GM12864 (cell line): Measurements from ENCODE around the gene SPACA5.
"Not testable (repeated sequence)": the region's sequence is repeated elsewhere in the genome, so short reads cannot be mapped to it uniquely, and the experiment has no call there.

Source experiments
- DNase-seq: peaks from one replicate; pipeline ENCODE4 v3.0.0-alpha.2; 2011; ENCODE audit warnings: low read depth
- H3K4me3 ChIP-seq: 2 replicates; pipeline ENCODE4 v1.5.1; 2011; ENCODE audit warnings: mild to moderate bottlenecking, low read depth, low read length, control low read depth
- TF ChIP-seq, protein P1 (sequence below): IDR thresholded peaks from 2 replicates; pipeline ENCODE4 v1.5.1; 2011; ENCODE audit warnings: low read depth, mild to moderate bottlenecking, moderate library complexity, low read length, control low read depth, inconsistent platforms; ENCODE audit errors: missing control alignments

The SPACA5 gene

DNA sequence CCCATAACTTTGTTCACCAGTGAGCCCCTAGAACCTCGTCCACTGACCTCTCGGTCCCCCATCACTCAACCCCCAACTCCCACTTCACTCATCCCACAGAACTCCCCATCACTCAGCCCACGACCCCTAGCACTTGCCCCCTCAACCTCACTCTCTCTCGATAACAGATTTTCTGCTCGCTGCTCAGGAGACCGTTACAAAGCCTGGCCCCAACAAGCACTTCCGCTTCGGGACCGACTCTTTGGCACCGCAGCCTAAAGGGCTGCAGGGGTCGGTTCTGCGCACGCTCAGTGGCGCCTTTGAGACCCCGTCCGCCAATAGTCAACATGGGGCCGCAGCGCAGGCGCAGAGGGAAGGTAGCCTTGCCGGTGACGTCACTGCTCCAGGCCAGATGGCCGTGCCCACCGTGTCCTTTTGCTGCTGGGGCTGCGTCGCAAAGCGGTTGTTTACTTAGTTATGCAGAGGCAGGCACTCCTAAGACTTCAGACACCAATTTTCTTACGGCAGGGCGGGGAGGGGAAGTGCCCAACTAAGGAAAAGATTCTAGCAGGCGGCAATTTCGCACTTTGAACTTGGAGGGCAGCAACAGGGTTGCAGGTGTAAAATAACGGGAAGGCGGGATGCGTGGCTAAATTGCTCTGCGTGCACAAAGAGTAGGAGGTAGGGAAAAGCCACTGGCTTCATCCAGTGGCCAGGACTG is 2.9 kb upstream of the SPACA5 start, which contains the start of gene ZNF182:
TSS of gene ZNF182 (minus strand) at position 232 of the 700 bp plus-strand sequence. CDS start 1,380 bp downstream, outside the sequence.
- TF ChIP-seq, protein P1, sequence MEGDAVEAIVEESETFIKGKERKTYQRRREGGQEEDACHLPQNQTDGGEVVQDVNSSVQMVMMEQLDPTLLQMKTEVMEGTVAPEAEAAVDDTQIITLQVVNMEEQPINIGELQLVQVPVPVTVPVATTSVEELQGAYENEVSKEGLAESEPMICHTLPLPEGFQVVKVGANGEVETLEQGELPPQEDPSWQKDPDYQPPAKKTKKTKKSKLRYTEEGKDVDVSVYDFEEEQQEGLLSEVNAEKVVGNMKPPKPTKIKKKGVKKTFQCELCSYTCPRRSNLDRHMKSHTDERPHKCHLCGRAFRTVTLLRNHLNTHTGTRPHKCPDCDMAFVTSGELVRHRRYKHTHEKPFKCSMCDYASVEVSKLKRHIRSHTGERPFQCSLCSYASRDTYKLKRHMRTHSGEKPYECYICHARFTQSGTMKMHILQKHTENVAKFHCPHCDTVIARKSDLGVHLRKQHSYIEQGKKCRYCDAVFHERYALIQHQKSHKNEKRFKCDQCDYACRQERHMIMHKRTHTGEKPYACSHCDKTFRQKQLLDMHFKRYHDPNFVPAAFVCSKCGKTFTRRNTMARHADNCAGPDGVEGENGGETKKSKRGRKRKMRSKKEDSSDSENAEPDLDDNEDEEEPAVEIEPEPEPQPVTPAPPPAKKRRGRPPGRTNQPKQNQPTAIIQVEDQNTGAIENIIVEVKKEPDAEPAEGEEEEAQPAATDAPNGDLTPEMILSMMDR = no peak
- DNase-seq = peak; percentile 74
- H3K4me3 ChIP-seq = peak within 1 kb of the TSS; percentile 72

DNA sequence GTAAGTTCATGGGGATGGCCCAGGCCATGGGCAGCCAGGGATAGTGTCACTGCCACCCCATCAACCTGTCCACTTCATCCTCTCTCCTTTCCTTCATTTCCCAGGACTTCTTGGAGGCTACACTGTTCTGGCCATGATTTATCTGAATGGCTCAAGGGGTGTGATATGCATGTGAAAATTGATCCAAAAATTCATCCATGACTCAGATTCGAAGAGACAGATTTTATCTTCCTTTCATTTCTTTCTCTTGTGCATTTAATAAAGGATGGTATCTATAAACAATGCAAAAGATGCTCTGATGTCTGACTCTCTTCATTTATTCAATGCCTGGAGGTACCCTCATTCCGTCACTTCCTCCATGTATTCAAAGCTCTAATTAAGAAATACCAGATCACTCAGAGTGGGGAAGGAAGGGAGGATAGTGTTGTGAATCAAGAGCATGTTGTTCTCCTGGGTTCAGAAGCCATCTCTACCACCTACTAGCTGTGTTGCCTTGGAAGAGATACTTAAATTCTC is 2.7 kb downstream of the SPACA5 start:
- not testable (repeated sequence) for H3K4me3 ChIP-seq, DNase-seq

DNA sequence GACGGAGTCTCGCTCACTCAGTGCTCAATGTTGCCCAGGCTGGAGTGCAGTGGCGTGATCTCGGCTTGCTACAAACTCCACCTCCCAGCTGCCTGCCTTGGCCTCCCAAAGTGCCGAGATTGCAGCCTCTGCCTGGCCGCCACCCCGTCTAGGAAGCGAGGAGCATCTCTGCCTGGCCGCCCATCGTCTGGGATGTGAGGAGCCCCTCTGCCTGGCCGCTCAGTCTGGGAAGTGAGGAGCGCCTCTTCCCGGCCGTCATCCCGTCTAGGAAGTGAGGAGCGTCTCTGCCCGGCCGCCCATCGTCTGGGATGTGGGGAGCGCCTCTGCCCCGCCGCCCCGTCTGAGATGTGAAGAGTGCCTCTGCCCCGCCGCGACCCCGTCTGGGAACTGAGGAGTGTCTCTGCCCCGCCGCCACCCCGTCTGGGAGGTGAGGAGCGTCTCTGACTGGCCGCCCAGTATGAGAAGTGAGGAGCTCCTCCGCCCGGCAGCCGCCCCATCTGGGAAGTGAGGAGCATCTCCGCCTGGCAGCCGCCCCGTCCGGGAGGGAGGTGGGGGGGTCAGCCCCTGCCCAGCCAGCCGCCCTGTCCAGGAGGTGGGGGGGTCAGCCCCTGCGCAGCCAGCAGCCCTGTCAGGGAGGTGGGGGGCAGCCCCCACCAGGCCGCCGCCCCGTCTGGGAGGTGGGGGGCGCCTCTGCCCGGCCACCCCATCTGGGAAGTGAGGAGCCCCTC is 10.0 kb downstream of the SPACA5 start:
- not testable (repeated sequence) for DNase-seq, H3K4me3 ChIP-seq

DNA sequence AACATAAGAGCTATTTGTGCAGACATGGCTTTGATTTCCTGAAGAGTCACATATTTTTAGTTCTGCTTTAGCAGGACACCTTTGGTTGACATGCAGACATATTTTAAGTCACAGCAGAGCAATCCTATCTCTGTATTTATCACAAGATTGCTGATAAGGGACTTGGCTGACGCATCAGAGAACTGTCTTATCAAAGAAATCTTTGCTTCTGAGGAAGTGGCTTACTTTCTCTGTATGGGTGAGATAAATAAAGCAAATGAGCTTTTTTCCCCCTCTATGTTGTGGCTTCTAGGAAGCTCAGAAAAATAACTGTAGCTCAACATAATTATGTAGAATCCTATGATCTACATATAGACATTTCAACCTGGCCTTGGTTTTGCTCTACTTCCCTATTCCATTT is 13.1 kb downstream of the SPACA5 start:
- H3K4me3 ChIP-seq, DNase-seq: not testable (repeated sequence)

DNA sequence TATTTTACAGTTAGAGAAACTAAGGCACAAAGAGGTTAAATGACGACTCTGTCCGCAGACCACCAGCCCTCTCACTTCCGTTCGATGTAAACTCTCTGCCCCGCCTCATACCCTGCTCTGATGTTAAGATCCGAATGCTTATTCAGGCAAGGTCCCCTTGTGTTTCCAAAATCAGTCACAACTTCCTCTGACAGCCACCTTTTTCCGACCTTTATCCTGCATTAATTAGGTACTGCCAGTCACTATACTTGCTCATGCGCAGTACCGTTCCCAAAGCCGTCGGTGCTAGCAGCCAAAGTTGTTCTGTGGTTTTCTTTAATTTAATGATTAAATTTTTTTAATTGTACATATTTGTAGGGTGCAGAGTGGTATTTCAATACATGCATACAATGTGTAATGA is 13.7 kb downstream of the SPACA5 start:
- H3K4me3 ChIP-seq = peak overlapping the region; percentile 5; the same call in 1 of the 2 replicates
- not testable (repeated sequence) for DNase-seq

DNA sequence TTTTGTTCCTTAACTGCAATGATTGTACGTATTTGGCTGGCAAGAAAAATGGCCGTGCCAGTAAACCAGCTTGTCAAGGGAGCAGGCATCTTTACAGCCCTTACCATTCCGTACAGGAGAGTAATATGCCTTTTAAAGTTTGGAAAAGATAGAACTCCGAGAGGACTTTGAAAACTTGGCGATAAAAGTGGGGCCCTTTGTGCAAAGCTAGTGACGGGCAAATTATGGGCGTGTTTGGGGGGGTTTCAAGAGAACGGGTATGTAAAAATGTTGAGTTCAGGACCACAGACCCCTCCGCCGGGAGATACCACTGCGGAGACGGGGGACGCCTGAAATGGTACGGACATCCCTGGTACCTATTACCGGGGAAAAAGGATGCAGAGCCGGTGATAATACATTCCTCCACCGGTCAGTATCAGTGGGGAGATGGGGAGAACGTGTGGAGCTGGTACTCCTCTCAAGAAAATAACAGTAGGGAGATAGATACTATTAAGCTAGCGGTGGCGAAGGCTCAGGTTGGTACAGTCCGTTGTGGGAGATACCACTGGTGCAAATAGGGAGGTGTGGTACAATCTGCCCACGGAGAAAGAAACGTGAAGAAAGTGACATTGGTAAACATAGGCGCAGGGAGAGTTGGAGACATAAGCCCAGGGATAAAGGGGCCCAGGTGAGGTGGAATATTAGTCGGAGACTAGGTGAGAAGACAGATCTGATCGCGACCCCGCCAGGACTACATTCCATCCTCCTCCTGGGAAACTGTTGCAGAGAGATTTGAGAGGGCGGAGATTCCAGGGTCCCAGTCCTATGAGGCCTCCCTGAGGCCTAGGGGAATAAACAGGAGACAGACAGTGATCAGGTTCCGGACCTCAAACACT is 14.5 kb downstream of the SPACA5 start:
- TF ChIP-seq, protein P1 = no peak
- peak; percentile 76 for DNase-seq
- H3K4me3 ChIP-seq = peak overlapping the region; percentile 65

DNA sequence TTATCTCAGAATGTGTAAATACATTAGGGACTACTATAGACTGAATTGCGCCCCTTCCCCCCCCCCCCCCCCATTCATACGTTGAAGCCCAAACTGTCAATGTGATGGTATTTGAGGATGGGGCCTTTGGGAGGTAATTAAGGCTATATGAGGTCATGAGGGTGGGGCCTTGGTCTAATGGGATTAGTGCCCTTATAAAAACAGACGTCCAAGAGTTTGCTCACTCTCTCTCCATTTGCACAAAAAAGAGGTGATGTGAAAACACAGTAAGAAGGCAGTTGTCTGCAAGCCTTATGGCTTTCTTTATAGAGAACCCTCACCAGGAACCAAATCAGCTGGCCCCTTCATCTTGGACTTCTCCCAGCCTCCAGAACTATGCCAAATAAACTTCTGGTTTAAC is 15.3 kb downstream of the SPACA5 start:
- no peak overlapping the region for H3K4me3 ChIP-seq
- TF ChIP-seq, protein P1 = no peak
- DNase-seq = no peak

DNA sequence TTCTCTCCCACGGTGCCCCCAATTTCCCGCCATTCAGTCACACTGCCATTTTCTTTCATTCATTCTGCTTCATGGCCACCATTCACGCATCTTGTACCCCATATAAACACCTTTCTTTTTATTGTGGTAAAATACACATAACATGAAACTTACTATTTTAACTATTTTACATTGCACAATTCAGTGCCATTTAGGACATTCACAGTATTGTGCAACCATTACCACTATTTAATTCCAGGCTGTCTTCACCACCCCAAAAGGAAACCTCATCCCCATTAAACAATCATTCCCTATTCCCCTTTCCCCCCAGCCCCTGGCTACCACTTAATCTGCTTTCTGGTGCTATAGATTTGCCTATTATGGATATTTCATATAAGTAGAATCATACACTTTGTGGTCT is 15.9 kb downstream of the SPACA5 start:
- TF ChIP-seq, protein P1 = no peak
- DNase-seq = no peak
- no peak overlapping the region for H3K4me3 ChIP-seq
